GM04503 (cell line): Measurements from ENCODE around the gene HEMK1.

Experiments
- DNase-seq: peaks from one replicate; pipeline ENCODE4 v3.0.0-alpha.2; 2012; ENCODE audit warnings: low read depth

HEMK1 gene

GRCh38 chr3:50616770-50617095 lies 47.4 kb downstream of the HEMK1 start:
- DNase-seq, result peak; percentile 34

GRCh38 chr3:50617096-50617791 lies 47.9 kb downstream of the HEMK1 start, which contains the start of gene MAPKAPK3:
Gene MAPKAPK3 (plus strand): TSS chr3:50617151. CDS start chr3:50617566, 415 bp downstream.
- DNase-seq, result no peak

- no peak for DNase-seq
Measured at GRCh38 chr3:50617911-50618481, 48.7 kb downstream of the HEMK1 start.

GRCh38 chr3:50620420-50620819 lies 51.1 kb downstream of the HEMK1 start:
- DNase-seq, result no peak

GRCh38 chr3:50620820-50621219 lies 51.5 kb downstream of the HEMK1 start:
- DNase-seq, result no peak

GRCh38 chr3:50622881-50623280 lies 53.6 kb downstream of the HEMK1 start:
- DNase-seq, result no peak

GRCh38 chr3:50623840-50624474 lies 54.6 kb downstream of the HEMK1 start:
- DNase-seq, result no peak

- DNase-seq, result no peak
Measured at GRCh38 chr3:50624634-50625033, 55.3 kb downstream of the HEMK1 start.

- DNase-seq, result no peak
Measured at GRCh38 chr3:50625231-50626182, 56.2 kb downstream of the HEMK1 start.

- DNase-seq, result no peak
Measured at GRCh38 chr3:50626401-50626800, 57.1 kb downstream of the HEMK1 start.

- peak; percentile 41 for DNase-seq
Measured at GRCh38 chr3:50627407-50628051, 58.2 kb downstream of the HEMK1 start.

GRCh38 chr3:50628601-50629000 lies 59.3 kb downstream of the HEMK1 start:
- no peak for DNase-seq

GRCh38 chr3:50630394-50630793 lies 61.1 kb downstream of the HEMK1 start:
- no peak for DNase-seq

GRCh38 chr3:50630877-50631276 lies 61.6 kb downstream of the HEMK1 start:
- DNase-seq, result no peak

GRCh38 chr3:50632450-50632849 lies 63.1 kb downstream of the HEMK1 start:
- DNase-seq, result no peak

- DNase-seq, result no peak
Measured at GRCh38 chr3:50633230-50633790, 64.0 kb downstream of the HEMK1 start.

GRCh38 chr3:50635066-50635465 lies 65.7 kb downstream of the HEMK1 start:
- DNase-seq, result no peak

- DNase-seq, result no peak
Measured at GRCh38 chr3:50637011-50637410, 67.7 kb downstream of the HEMK1 start.

- DNase-seq, result no peak
Measured at GRCh38 chr3:50637945-50638344, 68.6 kb downstream of the HEMK1 start.

- DNase-seq, result peak; percentile 34
Measured at GRCh38 chr3:50639055-50639494, 69.8 kb downstream of the HEMK1 start.

GRCh38 chr3:50642382-50642781 lies 73.1 kb downstream of the HEMK1 start:
- no peak for DNase-seq
